SK-N-MC (cell line): ENCODE measurements around the gene AKAP6.

Experiments used
- EZH2 ChIP-seq: fragments of 200-600 bp; sonication (generic); IDR thresholded peaks from one replicate; pipeline ENCODE4 v1.6.1; 2017; ENCODE audit warnings: antibody characterized with exemption
- FOXP2 ChIP-seq: optimal IDR thresholded peaks from 2 replicates; pipeline ENCODE3; 2011; ENCODE audit warnings: mild to moderate bottlenecking, moderate library complexity; ENCODE audit not compliant: insufficient read depth; ENCODE audit errors: extremely low read length, control extremely low read depth
- POLR2AphosphoS5 ChIP-seq: IDR thresholded peaks from 2 replicates; pipeline ENCODE4 v1.6.1; 2012; ENCODE audit warnings: mild to moderate bottlenecking, low read depth, low read length, borderline replicate concordance

DNA sequence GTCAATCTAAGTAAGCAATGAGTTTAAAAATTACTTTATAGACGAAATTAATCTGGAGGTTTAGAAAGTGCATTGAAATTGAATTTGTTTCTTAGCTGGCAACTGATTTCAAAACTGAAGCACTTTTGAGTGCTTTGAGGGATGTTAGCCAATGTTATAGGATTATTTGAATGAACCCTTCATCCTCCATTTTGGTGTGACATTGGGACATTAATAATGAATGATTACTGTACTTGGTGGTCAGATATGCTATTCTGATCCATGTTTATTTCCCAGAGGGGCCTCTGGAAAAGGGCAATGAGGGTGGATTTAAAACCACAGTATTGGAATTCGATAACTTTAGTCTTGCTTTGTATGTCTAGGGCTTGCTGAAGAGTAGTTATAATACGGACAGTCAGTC, 183.2 kb downstream of the AKAP6 start:
- TF ChIP-seq POLR2AphosphoS5 (no peak), EZH2 (no peak), FOXP2 (no peak)
